Liver (tissue), 9 donors: ENCODE results near the gene NAV2. TPM values are rescaled to one million over a fixed set of nuclear protein-coding genes. Genes with fewer than 3 reads are reported as not detected.

Experiments used
- DNase-seq: peaks from one replicate; pipeline ENCODE4 v3.0.0-alpha.2; 2017; ENCODE audit warnings: low spot score
- H3K27ac ChIP-seq, 2 donors: one replicate each; pipeline ENCODE4 v1.7.0; 2013; ENCODE audit warnings: inconsistent platforms in 2 of 2, low read length in 2 of 2, control low read depth in 1 of 2, low read depth in 1 of 2, mild to moderate bottlenecking in 1 of 2
- H3K27me3 ChIP-seq, 4 donors: one replicate each; pipeline versions ENCODE4 v1.6.1 to v1.7.0; 2013; ENCODE audit warnings: low read length in 3 of 4, inconsistent platforms in 1 of 4, mild to moderate bottlenecking in 1 of 4, moderate library complexity in 1 of 4; ENCODE audit not compliant: control insufficient read depth in 4 of 4, insufficient read depth in 4 of 4
- H3K36me3 ChIP-seq, 4 donors: one replicate each; pipeline versions ENCODE4 v1.6.1 to v1.7.0; 2013; ENCODE audit warnings: low read length in 3 of 4, mild to moderate bottlenecking in 3 of 4, low read depth in 1 of 4, moderate library complexity in 1 of 4; ENCODE audit not compliant: control insufficient read depth in 4 of 4, insufficient read depth in 3 of 4
- H3K4me1 ChIP-seq, 4 donors: one replicate each; pipeline versions ENCODE4 v1.6.1 to v1.7.0; 2013; ENCODE audit warnings: low read length in 3 of 4, mild to moderate bottlenecking in 3 of 4, moderate library complexity in 1 of 4; ENCODE audit not compliant: control insufficient read depth in 4 of 4, insufficient read depth in 4 of 4
- H3K4me3 ChIP-seq, 3 donors: one replicate each; pipeline versions ENCODE4 v1.6.1 to v1.7.0; 2013; ENCODE audit warnings: low read length in 3 of 3, control low read depth in 1 of 3, low read depth in 1 of 3, mild to moderate bottlenecking in 1 of 3
- H3K9ac ChIP-seq, 2 donors: one replicate each; pipeline ENCODE4 v1.7.0; 2013; ENCODE audit warnings: low read length in 2 of 2, mild to moderate bottlenecking in 2 of 2, moderate library complexity in 2 of 2, control low read depth in 1 of 2, low read depth in 1 of 2
- H3K9me3 ChIP-seq, 4 donors: one replicate each; pipeline versions ENCODE4 v1.6.1 to v1.7.0; 2013; ENCODE audit warnings: low read length in 3 of 4; ENCODE audit not compliant: control insufficient read depth in 4 of 4
- ATF3 ChIP-seq: IDR thresholded peaks from 2 replicates; pipeline ENCODE4 v1.6.1; 2016; ENCODE audit warnings: antibody characterized with exemption
- EGR1 ChIP-seq, 2 donors: IDR thresholded peaks; 2 replicates each; pipeline ENCODE4 v1.6.1; 2016 to 2018; ENCODE audit warnings: antibody characterized with exemption in 2 of 2, low read depth in 2 of 2
- FOXA1 ChIP-seq: IDR thresholded peaks from 2 replicates; pipeline ENCODE4 v1.6.1; 2016; ENCODE audit warnings: antibody characterized with exemption
- FOXA2 ChIP-seq: IDR thresholded peaks from 2 replicates; pipeline ENCODE4 v1.6.1; 2016; ENCODE audit warnings: antibody characterized with exemption
- GABPA ChIP-seq, 2 donors: IDR thresholded peaks in 1 of 2; conservative IDR thresholded peaks in 1 of 2; 2 replicates each; pipeline ENCODE4 v1.6.1; 2016; ENCODE audit warnings: antibody characterized with exemption in 2 of 2, mild to moderate bottlenecking in 1 of 2, moderate library complexity in 1 of 2
- HNF4A ChIP-seq, 2 donors: conservative IDR thresholded peaks; 2 replicates each; pipeline ENCODE4 v1.6.1; 2016; ENCODE audit warnings: antibody characterized with exemption in 2 of 2, mild to moderate bottlenecking in 2 of 2
- HNF4G ChIP-seq: IDR thresholded peaks from 2 replicates; pipeline ENCODE4 v1.6.1; 2016; ENCODE audit warnings: antibody characterized with exemption
- JUND ChIP-seq, 2 donors: IDR thresholded peaks; 2 replicates each; pipeline ENCODE4 v1.6.1; 2016; ENCODE audit warnings: antibody characterized with exemption in 2 of 2
- MAX ChIP-seq: IDR thresholded peaks from 2 replicates; pipeline ENCODE4 v1.6.1; 2016; ENCODE audit warnings: antibody characterized with exemption
- NR2F2 ChIP-seq: IDR thresholded peaks from 2 replicates; pipeline ENCODE4 v1.6.1; 2016; ENCODE audit warnings: antibody characterized with exemption
- RAD21 ChIP-seq, 2 donors: IDR thresholded peaks; 2 replicates each; pipeline ENCODE4 v1.6.1; 2016; ENCODE audit warnings: antibody characterized with exemption in 2 of 2, mild to moderate bottlenecking in 2 of 2
- REST ChIP-seq: IDR thresholded peaks from 2 replicates; pipeline ENCODE4 v1.6.1; 2016; ENCODE audit warnings: antibody characterized with exemption, mild to moderate bottlenecking
- RXRA ChIP-seq, 2 donors: IDR thresholded peaks; 2 replicates each; pipeline ENCODE4 v1.6.1; 2017 to 2018; ENCODE audit warnings: antibody characterized with exemption in 2 of 2, mild to moderate bottlenecking in 1 of 2
- SP1 ChIP-seq: IDR thresholded peaks from 2 replicates; pipeline ENCODE4 v1.6.1; 2018; ENCODE audit warnings: antibody characterized with exemption, mild to moderate bottlenecking
- TAF1 ChIP-seq: conservative IDR thresholded peaks from 2 replicates; pipeline ENCODE4 v1.6.1; 2016; ENCODE audit warnings: antibody characterized with exemption, mild to moderate bottlenecking
- YY1 ChIP-seq: IDR thresholded peaks from 2 replicates; pipeline ENCODE4 v1.6.1; 2016; ENCODE audit warnings: antibody characterized with exemption, mild to moderate bottlenecking
- ZBTB33 ChIP-seq: IDR thresholded peaks from 2 replicates; pipeline ENCODE4 v1.6.1; 2016; ENCODE audit warnings: antibody characterized with exemption
- WGBS: extraction: QIAGEN DNeasy Blood & Tissue Kit; methylation state at CpG from one replicate; pipeline ENCODE4 v1.1.7; 2013; 5-methylcytosine and 5-hydroxymethylcytosine counted together
- polyA plus RNA-seq, 2 donors: library from polyadenylated mRNA; stranded (reverse) in 1 of 2; unstranded in 1 of 2; fragments of 200-250 nt in 1 of 2; fragments of >200 nt in 1 of 2; fragmentation: Nextera tagmentation in 1 of 2; extraction: Ambion mirVana in 1 of 2; gene quantifications; one replicate each; pipeline versions ENCODE4 v1.2.1 to v1.2.3, GENCODE V29; 2013 to 2015
- total RNA-seq, 2 donors: library from RNA; depleted of rRNA; stranded (reverse); fragments of >200 nt; gene quantifications; one replicate each; pipeline ENCODE4 v1.2.3, GENCODE V29; 2014
- donor health status: healthy.
- donor health status: healthy.
- donor health status: healthy.
- donor health status: healthy.
- donor health status: healthy.

NAV2 gene
- total and polyA plus RNA-seq, 4 donors: 6.3 to 20.5 (median 11.6) TPM

DNA sequence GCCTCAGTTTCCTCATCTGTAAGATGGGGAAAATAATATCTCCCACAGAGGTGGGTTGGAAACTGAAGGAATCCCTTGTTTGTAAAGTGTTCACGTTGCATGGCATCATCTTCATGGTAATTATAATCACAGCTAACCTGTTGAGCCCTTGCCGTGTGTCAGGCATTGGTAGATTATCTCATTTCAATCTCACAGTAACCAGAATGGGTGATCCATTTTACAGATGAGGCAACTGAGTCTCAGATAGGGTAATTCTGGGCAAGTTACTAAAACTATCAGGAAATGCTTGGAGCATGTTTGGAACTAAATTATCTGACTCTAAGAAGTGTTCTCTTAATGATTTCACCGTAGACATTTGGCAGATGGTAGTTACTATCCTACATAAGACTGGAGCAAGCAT, 109.4 kb downstream of the NAV2 start:
- H3K27ac ChIP-seq: peak overlapping the region; percentile 70 to 75
- no peak overlapping the region for H3K4me3 ChIP-seq
- 88% methylated on average over 3 of the region's 3 CpGs for WGBS
- peaks cover 0 to 21% (median 14%) of the 10 kb centered on the region in 4 donors for H3K4me1 ChIP-seq
- H3K9me3 ChIP-seq: no peaks in the 10 kb centered on the region
- H3K36me3 ChIP-seq: no peaks in the 10 kb centered on the region
- no peak overlapping the region for H3K9ac ChIP-seq
- no peak for TF ChIP-seq JUND (IDR thresholded peaks at IDR 0.05)
- TF ChIP-seq MAX: no peak
- no peak for TF ChIP-seq EGR1 (IDR thresholded peaks at IDR 0.05; ENCODE audit: low read depth in 2 of 2)
- no peak for TF ChIP-seq GABPA (IDR thresholded peaks at IDR 0.05 in 1 of 2, conservative IDR thresholded peaks at IDR 0.05 in 1 of 2)
- no peak for TF ChIP-seq FOXA1
- no peak for TF ChIP-seq ATF3
- no peak for TF ChIP-seq RAD21 (IDR thresholded peaks at IDR 0.05)
- no peak for TF ChIP-seq REST
- no peak for TF ChIP-seq TAF1
- no peak for TF ChIP-seq NR2F2
- no peak for TF ChIP-seq HNF4A (conservative IDR thresholded peaks at IDR 0.05)
- TF ChIP-seq RXRA (IDR thresholded peaks at IDR 0.05): no peak
- no peaks in the 10 kb centered on the region for H3K27me3 ChIP-seq
- DNase-seq: no peak

- Histone ChIP-seq H3K4me1 (peaks cover 0 to 23% (median 15%) of the 10 kb centered on the region in 4 donors), H3K9ac (no peak overlapping the region), H3K9me3 (no peaks in the 10 kb centered on the region), H3K27ac (no peak overlapping the region), H3K27me3 (no peaks in the 10 kb centered on the region), H3K4me3 (no peak overlapping the region), H3K36me3 (no peaks in the 10 kb centered on the region)
- DNase-seq: no peak
- TF ChIP-seq HNF4A (conservative IDR thresholded peaks at IDR 0.05) (no peak), YY1 (no peak), HNF4G (no peak), TAF1 (no peak), FOXA2 (no peak), GABPA (IDR thresholded peaks at IDR 0.05 in 1 of 2, conservative IDR thresholded peaks at IDR 0.05 in 1 of 2) (no peak), MAX (no peak), RAD21 (IDR thresholded peaks at IDR 0.05) (no peak), JUND (IDR thresholded peaks at IDR 0.05) (no peak), RXRA (IDR thresholded peaks at IDR 0.05) (no peak), FOXA1 (no peak)
Observed at GRCh38 chr11:19822531-19822930, 109.9 kb downstream of the NAV2 start.

DNA sequence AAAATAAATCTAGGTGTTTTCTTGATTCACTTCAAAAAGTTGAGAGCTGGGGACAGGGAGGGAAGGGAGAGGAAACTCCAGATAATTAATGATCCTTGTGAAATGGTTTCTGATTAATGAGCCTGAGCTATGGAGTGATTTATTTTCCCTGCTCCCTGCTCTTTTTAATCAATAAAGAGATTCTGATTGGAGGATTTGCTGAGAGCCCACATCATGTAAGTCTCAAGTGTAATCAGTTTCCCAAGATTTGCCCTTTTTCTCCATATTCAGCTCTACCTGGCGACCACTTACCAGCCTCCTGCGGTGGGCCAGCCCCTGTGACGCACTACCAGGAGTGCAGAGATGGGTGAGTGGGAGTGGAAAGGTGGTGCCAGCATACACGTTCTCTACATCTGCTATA, 114.0 kb downstream of the NAV2 start:
- Histone ChIP-seq H3K27me3 (no peaks in the 10 kb centered on the region), H3K4me1 (peaks cover 0 to 22% (median 13%) of the 10 kb centered on the region in 4 donors), H3K27ac (no peak overlapping the region), H3K9ac (no peak overlapping the region), H3K36me3 (no peaks in the 10 kb centered on the region), H3K9me3 (no peaks in the 10 kb centered on the region), H3K4me3 (no peak overlapping the region)
- WGBS: 95% methylated on average over 4 of the region's 4 CpGs
- DNase-seq: no peak
- TF ChIP-seq FOXA1 (no peak), GABPA (IDR thresholded peaks at IDR 0.05 in 1 of 2, conservative IDR thresholded peaks at IDR 0.05 in 1 of 2) (no peak), SP1 (no peak), NR2F2 (no peak), ZBTB33 (no peak), RXRA (IDR thresholded peaks at IDR 0.05) (no peak), HNF4A (conservative IDR thresholded peaks at IDR 0.05) (no peak), HNF4G (no peak), ATF3 (no peak), REST (no peak)
